K562 (cell line): ENCODE data around the gene DCLK2. TPM values are rescaled to one million over a fixed set of nuclear protein-coding genes. Genes with fewer than 3 reads are reported as not detected.

Experiments used
- ATAC-seq: fragments of 200-7000 bp; cut with Tn5 transposase; 3 replicates; pipeline ENCODE4 v1.9.1; 2020; ENCODE audit warnings: moderate library complexity
- BruUV-seq: library from RNA; stranded (reverse); fragments of 400-500 nt; replicated peaks from 2 replicates; lab custom pipeline; 2021; lab: Mats Ljungman, UMichigan
- CTCF ChIA-PET: fragments of 300-600 bp; formaldehyde crosslinking; extraction: SDS; loops from one replicate; lab custom pipeline; 2021; ENCODE audit warnings: low intra/inter-chr PET ratio; lab: Yijun Ruan, JAX
- POLR2A ChIA-PET: fragments of 300-600, 350-650 bp; sonication (Branson Sonifier 250); formaldehyde crosslinking; extraction: SDS; loops from one replicate; lab custom pipeline; 2021; ENCODE audit warnings: antibody characterized with exemption, inconsistent platforms; lab: Yijun Ruan, JAX
- DNase-seq, 4 experiments: peaks; one replicate each; pipeline versions ENCODE4 v3.0.0 to v3.0.0-alpha.2; 2011 to 2018; ENCODE audit warnings: low spot score in 3 of 4, mixed read lengths in 3 of 4; ENCODE audit errors: extremely low read depth in 1 of 4
- FAIRE-seq: peaks from 2 replicates; lab custom pipeline; 2011; peaks lifted over from hg19 to GRCh38; lab: Jason Lieb, UNC
- H2AFZ ChIP-seq: 2 replicates; pipeline ENCODE4 v1.6.0; 2011; ENCODE audit warnings: low read depth, low read length, control low read depth, inconsistent platforms
- H3K27ac ChIP-seq: fragments of 200-600 bp; 3 replicates; pipeline ENCODE4 v1.8.0; 2011; ENCODE audit warnings: low read depth, mild to moderate bottlenecking, control low read depth, inconsistent platforms, low read length, moderate library complexity, mixed read lengths; ENCODE audit errors: extremely low read depth
- H3K27me3 ChIP-seq, 2 experiments: fragments of 300-600 bp in 1 of 2; 2 replicates in 1 of 2; 3 replicates in 1 of 2; pipeline versions ENCODE4 v1.6.0 to v1.8.0; 2011; ENCODE audit warnings: inconsistent platforms in 2 of 2, low read length in 2 of 2, mild to moderate bottlenecking in 1 of 2, mixed read lengths in 1 of 2, moderate library complexity in 1 of 2; ENCODE audit not compliant: control insufficient read depth in 2 of 2, insufficient read depth in 2 of 2
- H3K36me3 ChIP-seq: fragments of 300-600 bp; 3 replicates; pipeline ENCODE4 v1.8.0; 2011; ENCODE audit warnings: mild to moderate bottlenecking, low read length, inconsistent platforms; ENCODE audit not compliant: control insufficient read depth, insufficient read depth
- H3K4me1 ChIP-seq, 2 experiments: fragments of 200-600 bp in 1 of 2; replicated peaks in 1 of 2; 2 replicates in 1 of 2; 3 replicates in 1 of 2; pipeline versions ENCODE4 v1.5.1 to v1.8.0; 2011; ENCODE audit warnings: inconsistent platforms in 2 of 2, low read length in 2 of 2, mild to moderate bottlenecking in 1 of 2, mixed read lengths in 1 of 2, moderate library complexity in 1 of 2; ENCODE audit not compliant: control insufficient read depth in 2 of 2, insufficient read depth in 2 of 2
- H3K4me2 ChIP-seq: 2 replicates; pipeline ENCODE4 v1.6.1; 2011; ENCODE audit warnings: low read length, control low read depth, inconsistent platforms, mixed read lengths; ENCODE audit not compliant: insufficient read depth
- H3K4me3 ChIP-seq: fragments of 200-600 bp; sonication (generic), shearing (Covaris generic); 2 replicates; pipeline ENCODE4 v1.5.1; 2016; ENCODE audit warnings: control low read depth, inconsistent platforms
- H3K79me2 ChIP-seq: fragments of 200-600 bp; 3 replicates; pipeline ENCODE4 v1.8.0; 2011; ENCODE audit warnings: low read length, inconsistent platforms; ENCODE audit not compliant: control insufficient read depth, insufficient read depth
- H3K9ac ChIP-seq, 2 experiments: 2 replicates each; pipeline versions ENCODE4 v1.6.0 to v1.6.1; 2011; ENCODE audit warnings: low read depth in 2 of 2, low read length in 2 of 2, control low read depth in 1 of 2, inconsistent platforms in 1 of 2, mild to moderate bottlenecking in 1 of 2, mixed read lengths in 1 of 2; ENCODE audit not compliant: insufficient read depth in 1 of 2
- H3K9me1 ChIP-seq: one replicate; pipeline ENCODE4 v1.6.0; 2011; ENCODE audit warnings: inconsistent platforms, mild to moderate bottlenecking, low read length, moderate library complexity; ENCODE audit not compliant: control insufficient read depth, insufficient read depth
- H3K9me3 ChIP-seq: replicated peaks from 2 replicates; pipeline ENCODE4 v1.5.1; 2011; ENCODE audit warnings: low read depth, low read length, inconsistent platforms; ENCODE audit not compliant: control insufficient read depth, insufficient read depth
- H4K20me1 ChIP-seq: replicated peaks from 2 replicates; pipeline ENCODE4 v1.6.1; 2011; ENCODE audit warnings: low read length, inconsistent platforms, mixed read lengths; ENCODE audit not compliant: control insufficient read depth, insufficient read depth
- CREBBP ChIP-seq: IDR thresholded peaks from one replicate; pipeline ENCODE4 v1.6.1; 2012; ENCODE audit warnings: low read depth, mild to moderate bottlenecking, control low read depth, inconsistent platforms, low read length
- HNRNPH1 ChIP-seq: fragments of 200-400 bp; formaldehyde crosslinking; optimal IDR thresholded peaks from 2 replicates; pipeline ENCODE3; 2017; ENCODE audit warnings: low read depth, mild to moderate bottlenecking, low read length, moderate library complexity
- HNRNPLL ChIP-seq: fragments of 200-400 bp; formaldehyde crosslinking; IDR thresholded peaks from 2 replicates; pipeline ENCODE4 v1.6.1; 2017; ENCODE audit warnings: low read length, low read depth, mild to moderate bottlenecking; ENCODE audit not compliant: poor library complexity, severe bottlenecking
- ILK ChIP-seq: fragments of 450-650 bp; IDR thresholded peaks from 2 replicates; pipeline ENCODE4 v1.6.1; 2016; ENCODE audit warnings: missing genetic modification characterization, low read depth, mild to moderate bottlenecking, missing compliant biosample characterization, moderate library complexity, borderline replicate concordance
- LARP7 ChIP-seq: fragments of 450-650 bp; IDR thresholded peaks from 2 replicates; pipeline ENCODE4 v1.6.1; 2016
- NFATC3 ChIP-seq: fragments of 450-650 bp; IDR thresholded peaks from 2 replicates; pipeline ENCODE4 v1.6.1; 2017; ENCODE audit warnings: mild to moderate bottlenecking
- NFE2L1 ChIP-seq: fragments of 450-650 bp; IDR thresholded peaks from 2 replicates; pipeline ENCODE4 v1.6.1; 2016; ENCODE audit warnings: missing genetic modification characterization, low read depth, mild to moderate bottlenecking, missing compliant biosample characterization, moderate library complexity, borderline replicate concordance
- NR2C2 ChIP-seq, 2 experiments: fragments of 200-800 bp in 1 of 2; sonication (Bioruptor generic) in 1 of 2; sonication (generic) in 1 of 2; formaldehyde crosslinking in 1 of 2; IDR thresholded peaks; 2 replicates each; pipeline versions ENCODE4 v1.6.1 to v1.8.0; 2016 to 2022; ENCODE audit warnings: mild to moderate bottlenecking in 1 of 2, missing compliant biosample characterization in 1 of 2, missing genetic modification characterization in 1 of 2, missing genetic modification reagents in 1 of 2
- OTX1 ChIP-seq: fragments of 450-650 bp; formaldehyde crosslinking; IDR thresholded peaks from 2 replicates; pipeline ENCODE4 v1.4.0; 2022; ENCODE audit warnings: mild to moderate bottlenecking
- SIX5 ChIP-seq, 2 experiments: IDR thresholded peaks; 2 replicates each; pipeline ENCODE4 v1.6.1; 2011; ENCODE audit warnings: low read length in 2 of 2, borderline replicate concordance in 1 of 2, low read depth in 1 of 2, mild to moderate bottlenecking in 1 of 2, moderate library complexity in 1 of 2; ENCODE audit not compliant: insufficient read depth in 1 of 2
- STAG1 ChIP-seq: sonication (generic); formaldehyde crosslinking; IDR thresholded peaks from 2 replicates; pipeline ENCODE4 v1.5.0; 2020; ENCODE audit warnings: missing genetic modification reagents, borderline replicate concordance
- TBL1XR1 ChIP-seq, 2 experiments: IDR thresholded peaks; 2 replicates each; pipeline ENCODE4 v1.6.1; 2012; ENCODE audit warnings: improper control_type of control experiment in 2 of 2, low read length in 2 of 2, mild to moderate bottlenecking in 1 of 2
- WGBS: fragments of 100-300 bp; shearing (Covaris generic); methylation state at CpG from one replicate; pipeline ENCODE4 v1.1.6; 2016; ENCODE audit warnings: low coverage, mixed read lengths; ENCODE audit not compliant: insufficient coverage; ENCODE audit errors: missing lambda C conversion rate; 5-methylcytosine and 5-hydroxymethylcytosine counted together
- in situ Hi-C: fragments of 300-500 bp; cut with MboI; formaldehyde crosslinking; loops from 4 replicates; pipeline ENCODE4 v1.15.0; 2018; ENCODE audit warnings: inconsistent platforms, mixed read lengths
- intact Hi-C: fragments of 100-400 bp; cut with micrococcal nuclease; formaldehyde crosslinking; loops from 2 replicates; pipeline ENCODE4 v1.14.2; 2022
- polyA plus RNA-seq, 8 experiments: library from polyadenylated mRNA; depleted of rRNA in 4 of 8; stranded (reverse) in 5 of 8; unstranded in 3 of 8; fragments of >200 nt; fragmentation: Nextera tagmentation in 2 of 8; fragmentation: Illumina TruSeq in 1 of 8; extraction: Ambion mirVana in 2 of 8; extraction: Trizol in 1 of 8; gene quantifications; 2 replicates each; pipeline versions ENCODE4 v1.2.1 to v1.2.3, GENCODE V29; 2011 to 2014; ENCODE audit warnings: inconsistent platforms in 1 of 8, missing spikeins in 1 of 8
- total RNA-seq, 7 experiments: library from RNA; depleted of rRNA in 6 of 7; stranded (reverse); fragments of >200 nt in 6 of 7; fragmentation: Illumina TruSeq in 2 of 7; extraction: Trizol in 2 of 7; gene quantifications; 2 replicates each; pipeline versions ENCODE4 v1.2.1 to v1.2.3, GENCODE V29; 2011 to 2021; ENCODE audit warnings: low replicate concordance in 1 of 7
- TF ChIP-seq, protein P1 (sequence below): sonication (generic); formaldehyde crosslinking; IDR thresholded peaks from 2 replicates; pipeline ENCODE4 v1.8.0; 2022; ENCODE audit warnings: mild to moderate bottlenecking, missing genetic modification reagents
- TF ChIP-seq, protein P2 (sequence below): sonication (generic); formaldehyde crosslinking; IDR thresholded peaks from 2 replicates; pipeline ENCODE4 v1.8.0; 2022; ENCODE audit warnings: missing genetic modification reagents, mild to moderate bottlenecking, borderline replicate concordance
- TF ChIP-seq, protein P3 (sequence below): fragments of 450-650 bp; IDR thresholded peaks from 2 replicates; pipeline ENCODE4 v1.6.1; 2016; ENCODE audit warnings: low read depth, mild to moderate bottlenecking, moderate library complexity

Gene DCLK2
- total and polyA plus RNA-seq, 9 of the 15 experiments (the other 6 are each of a cell fraction or from before 2014, with no cell fraction given), result not detected

DNA sequence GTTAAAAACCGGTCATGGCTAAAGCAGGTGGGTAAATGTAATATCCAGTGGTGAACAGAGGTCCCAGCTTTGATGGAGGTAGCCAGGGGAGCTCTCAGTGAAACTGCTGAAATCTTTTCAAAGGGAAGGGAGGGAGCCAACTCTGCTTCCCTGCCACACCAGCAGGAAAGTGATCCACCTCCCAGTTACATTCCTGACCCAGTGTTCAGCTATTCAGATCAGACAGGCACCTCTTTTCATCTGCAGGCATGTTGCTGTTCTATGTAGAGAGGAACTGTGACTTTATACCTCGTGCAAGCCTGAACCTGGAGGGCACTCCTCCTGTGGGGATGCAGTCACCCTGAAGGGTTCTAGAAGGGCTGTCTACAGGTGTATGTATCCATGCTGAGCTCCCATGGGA lies 37.6 kb downstream of the DCLK2 start (continued):
- TF ChIP-seq, protein P1, sequence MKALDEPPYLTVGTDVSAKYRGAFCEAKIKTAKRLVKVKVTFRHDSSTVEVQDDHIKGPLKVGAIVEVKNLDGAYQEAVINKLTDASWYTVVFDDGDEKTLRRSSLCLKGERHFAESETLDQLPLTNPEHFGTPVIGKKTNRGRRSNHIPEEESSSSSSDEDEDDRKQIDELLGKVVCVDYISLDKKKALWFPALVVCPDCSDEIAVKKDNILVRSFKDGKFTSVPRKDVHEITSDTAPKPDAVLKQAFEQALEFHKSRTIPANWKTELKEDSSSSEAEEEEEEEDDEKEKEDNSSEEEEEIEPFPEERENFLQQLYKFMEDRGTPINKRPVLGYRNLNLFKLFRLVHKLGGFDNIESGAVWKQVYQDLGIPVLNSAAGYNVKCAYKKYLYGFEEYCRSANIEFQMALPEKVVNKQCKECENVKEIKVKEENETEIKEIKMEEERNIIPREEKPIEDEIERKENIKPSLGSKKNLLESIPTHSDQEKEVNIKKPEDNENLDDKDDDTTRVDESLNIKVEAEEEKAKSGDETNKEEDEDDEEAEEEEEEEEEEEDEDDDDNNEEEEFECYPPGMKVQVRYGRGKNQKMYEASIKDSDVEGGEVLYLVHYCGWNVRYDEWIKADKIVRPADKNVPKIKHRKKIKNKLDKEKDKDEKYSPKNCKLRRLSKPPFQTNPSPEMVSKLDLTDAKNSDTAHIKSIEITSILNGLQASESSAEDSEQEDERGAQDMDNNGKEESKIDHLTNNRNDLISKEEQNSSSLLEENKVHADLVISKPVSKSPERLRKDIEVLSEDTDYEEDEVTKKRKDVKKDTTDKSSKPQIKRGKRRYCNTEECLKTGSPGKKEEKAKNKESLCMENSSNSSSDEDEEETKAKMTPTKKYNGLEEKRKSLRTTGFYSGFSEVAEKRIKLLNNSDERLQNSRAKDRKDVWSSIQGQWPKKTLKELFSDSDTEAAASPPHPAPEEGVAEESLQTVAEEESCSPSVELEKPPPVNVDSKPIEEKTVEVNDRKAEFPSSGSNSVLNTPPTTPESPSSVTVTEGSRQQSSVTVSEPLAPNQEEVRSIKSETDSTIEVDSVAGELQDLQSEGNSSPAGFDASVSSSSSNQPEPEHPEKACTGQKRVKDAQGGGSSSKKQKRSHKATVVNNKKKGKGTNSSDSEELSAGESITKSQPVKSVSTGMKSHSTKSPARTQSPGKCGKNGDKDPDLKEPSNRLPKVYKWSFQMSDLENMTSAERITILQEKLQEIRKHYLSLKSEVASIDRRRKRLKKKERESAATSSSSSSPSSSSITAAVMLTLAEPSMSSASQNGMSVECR, result no peak
- no peak for TF ChIP-seq OTX1
- TF ChIP-seq NFE2L1, result no peak
- no peak for TF ChIP-seq HNRNPLL
- no peak for TF ChIP-seq SIX5 (IDR thresholded peaks at IDR 0.05; ENCODE audit: borderline replicate concordance in 1 of 2, insufficient read depth in 1 of 2, low read depth in 1 of 2, low read length in 2 of 2)
- no peak for TF ChIP-seq ILK (tag)
- TF ChIP-seq STAG1, result no peak

DNA sequence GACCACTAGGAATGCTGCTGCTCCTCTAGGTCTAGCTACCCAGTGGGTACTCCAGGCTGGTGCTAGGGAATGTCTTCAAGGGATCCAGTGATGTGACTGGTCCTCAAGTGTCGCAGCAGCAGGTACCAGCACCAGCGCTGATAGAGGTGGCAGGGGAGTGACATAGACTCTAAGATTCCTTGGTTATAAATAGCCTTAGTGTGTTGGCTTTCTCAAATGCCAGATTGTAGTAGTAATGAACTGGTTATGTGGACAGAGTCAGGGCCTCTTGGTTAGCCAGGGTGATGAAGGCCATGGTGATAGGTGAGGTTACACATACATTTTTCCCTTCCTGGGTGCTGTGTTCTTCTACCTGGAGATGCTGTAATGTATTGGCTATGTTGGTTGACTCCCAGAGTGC lies 38.3 kb downstream of the DCLK2 start:
- ChIA-PET POLR2A (no interaction called here), CTCF (no interaction called here)
- H3K9me3 ChIP-seq, result no peaks in the 10 kb centered on the region
- no peak for FAIRE-seq
- H4K20me1 ChIP-seq, result no peaks in the 10 kb centered on the region
- in situ Hi-C loops (no loop called here), intact Hi-C loops (no loop called here)
- H2AFZ ChIP-seq, result no peak overlapping the region
- no peak overlapping the region for H3K4me2 ChIP-seq
- no peak overlapping the region for H3K4me3 ChIP-seq
- 0% methylated on average over 2 of the region's 2 CpGs for WGBS
- no peak for DNase-seq
- H3K27me3 ChIP-seq, result no peaks in the 10 kb centered on the region; a peak in 1 of 5 replicates
- ATAC-seq, result no peak
- H3K36me3 ChIP-seq, result no peaks in the 10 kb centered on the region
- no peaks in the 10 kb centered on the region for H3K4me1 ChIP-seq
- H3K9me1 ChIP-seq, result no peaks in the 10 kb centered on the region
- BruUV-seq, result no TSS peak
- no peaks in the 10 kb centered on the region for H3K79me2 ChIP-seq
- H3K27ac ChIP-seq, result no peak overlapping the region
- H3K9ac ChIP-seq, result no peak overlapping the region
- no peak for TF ChIP-seq HNRNPH1
- TF ChIP-seq CREBBP, result no peak
- TF ChIP-seq, protein P2, sequence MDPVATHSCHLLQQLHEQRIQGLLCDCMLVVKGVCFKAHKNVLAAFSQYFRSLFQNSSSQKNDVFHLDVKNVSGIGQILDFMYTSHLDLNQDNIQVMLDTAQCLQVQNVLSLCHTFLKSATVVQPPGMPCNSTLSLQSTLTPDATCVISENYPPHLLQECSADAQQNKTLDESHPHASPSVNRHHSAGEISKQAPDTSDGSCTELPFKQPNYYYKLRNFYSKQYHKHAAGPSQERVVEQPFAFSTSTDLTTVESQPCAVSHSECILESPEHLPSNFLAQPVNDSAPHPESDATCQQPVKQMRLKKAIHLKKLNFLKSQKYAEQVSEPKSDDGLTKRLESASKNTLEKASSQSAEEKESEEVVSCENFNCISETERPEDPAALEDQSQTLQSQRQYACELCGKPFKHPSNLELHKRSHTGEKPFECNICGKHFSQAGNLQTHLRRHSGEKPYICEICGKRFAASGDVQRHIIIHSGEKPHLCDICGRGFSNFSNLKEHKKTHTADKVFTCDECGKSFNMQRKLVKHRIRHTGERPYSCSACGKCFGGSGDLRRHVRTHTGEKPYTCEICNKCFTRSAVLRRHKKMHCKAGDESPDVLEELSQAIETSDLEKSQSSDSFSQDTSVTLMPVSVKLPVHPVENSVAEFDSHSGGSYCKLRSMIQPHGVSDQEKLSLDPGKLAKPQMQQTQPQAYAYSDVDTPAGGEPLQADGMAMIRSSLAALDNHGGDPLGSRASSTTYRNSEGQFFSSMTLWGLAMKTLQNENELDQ, result no peak
- TF ChIP-seq NFATC3, result no peak
- TF ChIP-seq, protein P3, sequence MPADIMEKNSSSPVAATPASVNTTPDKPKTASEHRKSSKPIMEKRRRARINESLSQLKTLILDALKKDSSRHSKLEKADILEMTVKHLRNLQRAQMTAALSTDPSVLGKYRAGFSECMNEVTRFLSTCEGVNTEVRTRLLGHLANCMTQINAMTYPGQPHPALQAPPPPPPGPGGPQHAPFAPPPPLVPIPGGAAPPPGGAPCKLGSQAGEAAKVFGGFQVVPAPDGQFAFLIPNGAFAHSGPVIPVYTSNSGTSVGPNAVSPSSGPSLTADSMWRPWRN, result no peak
- no peak for TF ChIP-seq NR2C2 (CRISPR knock-in tag; IDR thresholded peaks at IDR 0.05)
- TF ChIP-seq NR2C2 (tag; IDR thresholded peaks at IDR 0.05), result no peak
- no peak for TF ChIP-seq TBL1XR1 (IDR thresholded peaks at IDR 0.05; ENCODE audit: low read length in 2 of 2)
- no peak for TF ChIP-seq LARP7
